Occipital lobe (tissue), 2 donors: ENCODE data around the gene NME3. TPM values are rescaled to one million over a fixed set of nuclear protein-coding genes. Genes with fewer than 3 reads are reported as not detected.

Source experiments
- DNase-seq: peaks from one replicate; lab custom pipeline; 2025; lab: John Stamatoyannopoulos, UW
- total RNA-seq: library from RNA; depleted of rRNA; stranded (reverse); fragments of >200 nt; gene quantifications from one replicate; pipeline ENCODE4 v1.2.3, GENCODE V29; 2014

NME3 gene
- total RNA-seq, 1 donor from 2014 or later: 26.2 TPM

- no peak for DNase-seq
Measured at GRCh38 chr16:1793578-1794220, 22.4 kb upstream of the NME3 start, which contains the start of gene IGFALS. TSS of gene IGFALS (minus strand) at chr16:1793705. CDS start at chr16:1793652, 53 bp downstream.

GRCh38 chr16:1792836-1793577 lies 21.7 kb upstream of the NME3 start:
- DNase-seq: no peak

GRCh38 chr16:1791943-1792812 lies 20.8 kb upstream of the NME3 start:
- no peak for DNase-seq

- DNase-seq: no peak
Measured at GRCh38 chr16:1791256-1791942, 20.1 kb upstream of the NME3 start.

- no peak for DNase-seq
Measured at GRCh38 chr16:1790611-1791255, 19.4 kb upstream of the NME3 start.

- DNase-seq: no peak
Measured at GRCh38 chr16:1790261-1790610, 18.9 kb upstream of the NME3 start.

GRCh38 chr16:1789643-1790045 lies 18.3 kb upstream of the NME3 start:
- no peak for DNase-seq

GRCh38 chr16:1788708-1789100 lies 17.4 kb upstream of the NME3 start:
- DNase-seq: no peak

- DNase-seq: no peak
Measured at GRCh38 chr16:1788095-1788707, 16.9 kb upstream of the NME3 start.

- DNase-seq: no peak
Measured at GRCh38 chr16:1787322-1788094, 16.2 kb upstream of the NME3 start.

- no peak for DNase-seq
Measured at GRCh38 chr16:1787056-1787321, 15.6 kb upstream of the NME3 start.

GRCh38 chr16:1786242-1787055 lies 15.1 kb upstream of the NME3 start:
- no peak for DNase-seq

GRCh38 chr16:1785846-1786170 lies 14.5 kb upstream of the NME3 start:
- DNase-seq: no peak

- no peak for DNase-seq
Measured at GRCh38 chr16:1784977-1785845, 13.9 kb upstream of the NME3 start.

- DNase-seq: peak; percentile 100
Measured at GRCh38 chr16:1782408-1783264, 11.3 kb upstream of the NME3 start, which contains the start of the genes NUBP2 and SPSB3. TSS of gene NUBP2 (plus strand) at chr16:1782960. CDS start at chr16:1783021, 61 bp downstream. TSS of gene SPSB3 (minus strand) at chr16:1782571. CDS start at chr16:1781483, 1,088 bp downstream.

GRCh38 chr16:1781758-1782407 lies 10.5 kb upstream of the NME3 start:
- no peak for DNase-seq

- no peak for DNase-seq
Measured at GRCh38 chr16:1781254-1781653, 9.9 kb upstream of the NME3 start.
